Uterus (tissue), 4 donors: ENCODE data around the gene RBBP8NL. TPM values are rescaled to one million over a fixed set of nuclear protein-coding genes. Genes with fewer than 3 reads are reported as not detected.

Experiments used
- DNase-seq, 2 donors: peaks; one replicate each; pipeline ENCODE4 v3.0.0-alpha.2; 2019 to 2020
- H3K27ac ChIP-seq, 2 donors: fragments of 200-600 bp; sonication (generic); 1 replicate in 1 of 2; 2 replicates in 1 of 2; pipeline ENCODE4 v1.5.1; 2016 to 2018
- H3K27me3 ChIP-seq, 2 donors: fragments of 200-600 bp; sonication (generic); one replicate each; pipeline ENCODE4 v1.5.1; 2018 to 2019; ENCODE audit warnings: control low read depth in 1 of 2
- H3K36me3 ChIP-seq, 2 donors: fragments of 200-600 bp; sonication (generic); one replicate each; pipeline ENCODE4 v1.5.1; 2019; ENCODE audit warnings: control low read depth in 1 of 2
- H3K4me1 ChIP-seq, 2 donors: fragments of 200-600 bp; sonication (generic); one replicate each; pipeline ENCODE4 v1.5.1; 2018 to 2019; ENCODE audit warnings: control low read depth in 1 of 2
- H3K4me3 ChIP-seq, 2 donors: fragments of 200-600 bp; sonication (generic); 1 replicate in 1 of 2; 2 replicates in 1 of 2; pipeline ENCODE4 v1.5.1; 2018 to 2019; ENCODE audit warnings: mild to moderate bottlenecking in 1 of 2
- H3K9me3 ChIP-seq, 2 donors: fragments of 200-600 bp; sonication (generic); one replicate each; pipeline ENCODE4 v1.5.1; 2019; ENCODE audit warnings: control low read depth in 1 of 2
- CTCF ChIP-seq, 4 experiments: fragments of 200-600 bp in 2 of 4; fragments of 450-650 bp in 2 of 4; sonication (generic) in 2 of 4; IDR thresholded peaks; one replicate each; pipeline ENCODE4 v1.5.1; 2016 to 2019; ENCODE audit warnings: antibody characterized with exemption in 4 of 4, mild to moderate bottlenecking in 2 of 4, moderate library complexity in 1 of 4
- POLR2A ChIP-seq, 2 donors: fragments of 450-650 bp; IDR thresholded peaks; one replicate each; pipeline ENCODE4 v1.6.1; 2016; ENCODE audit warnings: antibody characterized with exemption in 2 of 2, mild to moderate bottlenecking in 1 of 2, moderate library complexity in 1 of 2
- intact Hi-C: fragments of 100-400 bp; cut with DNase I; formaldehyde crosslinking; loops from one replicate; pipeline ENCODE4 v1.15.1; 2023; ENCODE audit warnings: low total_unique reads
- total RNA-seq, 4 donors: library from RNA; depleted of rRNA in 3 of 4; stranded (reverse); fragments of >200 nt in 3 of 4; gene quantifications; one replicate each; pipeline versions ENCODE4 v1.1.0 to v1.2.4, GENCODE V29; 2014 to 2023
- donor health status: DM: yes; HTN: yes; CAD: no.

Gene RBBP8NL
- total RNA-seq, 4 donors from 2014 or later = 0.35 TPM; not detected in 3

- peak in 1 of 4 experiments; percentile 0 for TF ChIP-seq CTCF (IDR thresholded peaks at IDR 0.05)
- TF ChIP-seq POLR2A (IDR thresholded peaks at IDR 0.05) = no peak
- Histone ChIP-seq H3K4me3 (peak overlapping the region; percentile 95 to 96), H3K27ac (peak overlapping the region; percentile 91 to 96), H3K4me1 (peaks cover 5 to 7% of the 10 kb centered on the region in 2 donors), H3K9me3 (no peaks in the 10 kb centered on the region), H3K27me3 (no peaks in the 10 kb centered on the region), H3K36me3 (no peaks in the 10 kb centered on the region)
- DNase-seq = no peak
- intact Hi-C loops = no loop called here
Observed at GRCh38 chr20:62387219-62387913, 40.0 kb downstream of the RBBP8NL start.

GRCh38 chr20:62386383-62387218 lies 40.7 kb downstream of the RBBP8NL start, which contains the start of gene RPS21:
Gene RPS21, plus strand, starts transcription at chr20:62387103. Its CDS starts 236 bp downstream, at chr20:62387339.
- TF ChIP-seq CTCF (IDR thresholded peaks at IDR 0.05) (peak in 2 of 4 experiments; percentile 14 to 54), POLR2A (IDR thresholded peaks at IDR 0.05) (peak; percentile 56 to 87)
- intact Hi-C loops = no loop called here
- Histone ChIP-seq H3K27me3 (no peaks in the 10 kb centered on the region), H3K36me3 (no peaks in the 10 kb centered on the region), H3K4me3 (peak within 1 kb of the TSS; percentile 95 to 96), H3K27ac (peak within 1 kb of the TSS; percentile 91 to 96), H3K4me1 (peaks cover 5 to 7% of the 10 kb centered on the region in 2 donors), H3K9me3 (no peaks in the 10 kb centered on the region)
- DNase-seq = peak; percentile 92 to 93

- H3K36me3 ChIP-seq = no peaks in the 10 kb centered on the region
- no peak overlapping the region for H3K4me3 ChIP-seq
- H3K27ac ChIP-seq = peak overlapping the region; percentile 34 to 50
- DNase-seq = peak; percentile 70 to 77
- no peaks in the 10 kb centered on the region for H3K9me3 ChIP-seq
- H3K27me3 ChIP-seq = no peaks in the 10 kb centered on the region
- H3K4me1 ChIP-seq = peaks cover 0 to 2% of the 10 kb centered on the region in 2 donors
- TF ChIP-seq POLR2A (IDR thresholded peaks at IDR 0.05) = peak in 1 of 2 donors; percentile 9
- TF ChIP-seq CTCF (IDR thresholded peaks at IDR 0.05) = peak; percentile 89 to 93 (median 92)
- intact Hi-C loops = no loop called here
Observed at GRCh38 chr20:62382306-62383198, 44.8 kb downstream of the RBBP8NL start.

GRCh38 chr20:62381842-62382241 lies 45.5 kb downstream of the RBBP8NL start:
- TF ChIP-seq CTCF (IDR thresholded peaks at IDR 0.05) = no peak
- TF ChIP-seq POLR2A (IDR thresholded peaks at IDR 0.05) = no peak
- H3K27ac ChIP-seq = peak overlapping the region; percentile 40 to 64
- peaks cover 0 to under 1% of the 10 kb centered on the region in 2 donors for H3K4me1 ChIP-seq
- intact Hi-C loops = no loop called here
- no peak for DNase-seq
- no peak overlapping the region for H3K4me3 ChIP-seq
- H3K27me3 ChIP-seq = no peaks in the 10 kb centered on the region
- no peaks in the 10 kb centered on the region for H3K36me3 ChIP-seq
- H3K9me3 ChIP-seq = no peaks in the 10 kb centered on the region
